HL-60/S4 treated with retinoic acid at 250 ng/mL for 4 days and 3 days (cell line): ENCODE measurements around the gene NBEAL1.
"Not testable (repeated sequence)": the region's sequence is repeated elsewhere in the genome, so short reads cannot be mapped to it uniquely, and the experiment has no call there.

ENCODE experiments used
- in situ Hi-C: fragments of 300-500 bp; cut with MboI; formaldehyde crosslinking; loops from 2 replicates; pipeline ENCODE4 v1.7.0; 2022; ENCODE audit warnings: low sequenced_read_pairs

The NBEAL1 gene

GRCh38 chr2:203014456-203015199 is at the start of gene NBEAL1:
Gene NBEAL1 (plus strand): TSS chr2:203014875. CDS start chr2:203016385, 1,510 bp downstream.
- in situ Hi-C loops = no loop called here

GRCh38 chr2:202965810-202966460 is 48.7 kb upstream of the NBEAL1 start:
- in situ Hi-C loops = no loop called here

GRCh38 chr2:202969404-202969803 is 45.3 kb upstream of the NBEAL1 start:
- in situ Hi-C loops = not testable (repeated sequence)

GRCh38 chr2:202976809-202977208 is 37.9 kb upstream of the NBEAL1 start:
- in situ Hi-C loops = no loop called here

GRCh38 chr2:202982779-202983491 is 31.7 kb upstream of the NBEAL1 start:
- in situ Hi-C loops = no loop called here

- in situ Hi-C loops = no loop called here
Observed at GRCh38 chr2:202989749-202990148, 24.9 kb upstream of the NBEAL1 start.

- in situ Hi-C loops = no loop called here
Observed at GRCh38 chr2:202990501-202990900, 24.2 kb upstream of the NBEAL1 start.

GRCh38 chr2:202997113-202997512 is 17.6 kb upstream of the NBEAL1 start:
- in situ Hi-C loops = not testable (repeated sequence)

- in situ Hi-C loops = no loop called here
Observed at GRCh38 chr2:203002054-203002821, 12.4 kb upstream of the NBEAL1 start.

- in situ Hi-C loops = no loop called here
Observed at GRCh38 chr2:203003716-203004115, 11.0 kb upstream of the NBEAL1 start.

GRCh38 chr2:203016716-203017115 is 2.0 kb downstream of the NBEAL1 start:
- in situ Hi-C loops = no loop called here

GRCh38 chr2:203018181-203018580 is 3.5 kb downstream of the NBEAL1 start:
- in situ Hi-C loops = no loop called here

- in situ Hi-C loops = no loop called here
Observed at GRCh38 chr2:203019142-203019541, 4.5 kb downstream of the NBEAL1 start.

- in situ Hi-C loops = no loop called here
Observed at GRCh38 chr2:203021991-203022390, 7.3 kb downstream of the NBEAL1 start.

- in situ Hi-C loops = no loop called here
Observed at GRCh38 chr2:203022751-203023150, 8.1 kb downstream of the NBEAL1 start.

- in situ Hi-C loops = no loop called here
Observed at GRCh38 chr2:203025592-203025991, 10.9 kb downstream of the NBEAL1 start.

GRCh38 chr2:203030545-203030944 is 15.9 kb downstream of the NBEAL1 start:
- in situ Hi-C loops = no loop called here

GRCh38 chr2:203030991-203031390 is 16.3 kb downstream of the NBEAL1 start:
- in situ Hi-C loops = no loop called here

- in situ Hi-C loops = no loop called here
Observed at GRCh38 chr2:203033395-203033794, 18.7 kb downstream of the NBEAL1 start.

- in situ Hi-C loops = no loop called here
Observed at GRCh38 chr2:203035879-203036470, 21.3 kb downstream of the NBEAL1 start.

- in situ Hi-C loops = no loop called here
Observed at GRCh38 chr2:203037026-203037425, 22.4 kb downstream of the NBEAL1 start.
